ENCODE results near the gene SCN3A. TPM values are rescaled to one million over a fixed set of nuclear protein-coding genes. Genes with fewer than 3 reads are reported as not detected.

Gene SCN3A
- total and polyA plus RNA-seq, 2 of the 4 experiments (the other 2 are of a cell fraction), result 0.26 to 0.90 TPM

DNA sequence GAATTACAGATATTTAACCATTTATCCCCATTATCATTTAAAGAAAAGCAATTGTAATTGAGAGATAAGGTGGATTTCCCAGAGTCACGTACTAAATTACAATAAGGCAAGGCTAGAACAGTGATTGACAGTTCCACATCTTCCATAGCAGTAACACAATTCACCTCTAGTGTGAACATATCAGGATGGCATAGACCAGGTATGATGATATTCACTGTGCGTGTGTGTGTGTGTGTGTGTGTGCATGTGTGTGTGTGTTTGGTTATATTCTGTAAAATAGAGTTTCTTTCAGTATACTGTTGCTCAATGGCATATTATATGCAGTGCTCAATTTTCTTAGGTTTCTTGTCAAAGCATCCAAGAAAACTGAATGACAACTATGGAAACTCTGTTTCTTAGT lies 37.1 kb upstream of the SCN3A start:
- no peak overlapping the region for H2BK5ac ChIP-seq (ENCODE audit: low read depth, low read length, poor library complexity, severe bottlenecking)
- no peak overlapping the region for H2BK120ac ChIP-seq (ENCODE audit: low read depth, low read length)
- no peak overlapping the region for H3K4me3 ChIP-seq (ENCODE audit: insufficient read depth, low read depth, low read length)
- no peak overlapping the region for H3K18ac ChIP-seq (ENCODE audit: low read depth, low read length)
- no peaks in the 10 kb centered on the region for H3K36me3 ChIP-seq (ENCODE audit: control insufficient read depth, insufficient read depth, low read length)
- ChIA-PET POLR2A (ENCODE audit: unreplicated experiment) (no interaction called here), CTCF (no interaction called here)
- H3K56ac ChIP-seq (ENCODE audit: extremely low read depth, insufficient read depth, low read length), result no peak overlapping the region
- intact Hi-C loops (cut with micrococcal nuclease), result no loop called here
- no peaks in the 10 kb centered on the region for H4K20me1 ChIP-seq (ENCODE audit: insufficient read depth, low read length)
- dilution Hi-C loops (cut with HindIII; ENCODE audit: low sequenced_read_pairs, unreplicated experiment), result no loop called here
- no peak overlapping the region for H2AFZ ChIP-seq (replicated peaks; ENCODE audit: low read length, poor library complexity)
- H3K4ac ChIP-seq (ENCODE audit: low read depth, low read length), result no peak overlapping the region
- H4K91ac ChIP-seq (ENCODE audit: insufficient read depth, low read depth, low read length), result no peak overlapping the region
- TF ChIP-seq CHD1 (IDR thresholded peaks at IDR 0.05; ENCODE audit: low read depth, low read length), result no peak
- TF ChIP-seq, protein P1, sequence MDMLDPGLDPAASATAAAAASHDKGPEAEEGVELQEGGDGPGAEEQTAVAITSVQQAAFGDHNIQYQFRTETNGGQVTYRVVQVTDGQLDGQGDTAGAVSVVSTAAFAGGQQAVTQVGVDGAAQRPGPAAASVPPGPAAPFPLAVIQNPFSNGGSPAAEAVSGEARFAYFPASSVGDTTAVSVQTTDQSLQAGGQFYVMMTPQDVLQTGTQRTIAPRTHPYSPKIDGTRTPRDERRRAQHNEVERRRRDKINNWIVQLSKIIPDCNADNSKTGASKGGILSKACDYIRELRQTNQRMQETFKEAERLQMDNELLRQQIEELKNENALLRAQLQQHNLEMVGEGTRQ (IDR thresholded peaks at IDR 0.05; ENCODE audit: low read depth, low read length), result no peak
- TF ChIP-seq, protein P2, sequence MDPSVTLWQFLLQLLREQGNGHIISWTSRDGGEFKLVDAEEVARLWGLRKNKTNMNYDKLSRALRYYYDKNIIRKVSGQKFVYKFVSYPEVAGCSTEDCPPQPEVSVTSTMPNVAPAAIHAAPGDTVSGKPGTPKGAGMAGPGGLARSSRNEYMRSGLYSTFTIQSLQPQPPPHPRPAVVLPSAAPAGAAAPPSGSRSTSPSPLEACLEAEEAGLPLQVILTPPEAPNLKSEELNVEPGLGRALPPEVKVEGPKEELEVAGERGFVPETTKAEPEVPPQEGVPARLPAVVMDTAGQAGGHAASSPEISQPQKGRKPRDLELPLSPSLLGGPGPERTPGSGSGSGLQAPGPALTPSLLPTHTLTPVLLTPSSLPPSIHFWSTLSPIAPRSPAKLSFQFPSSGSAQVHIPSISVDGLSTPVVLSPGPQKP (IDR thresholded peaks at IDR 0.05; ENCODE audit: borderline replicate concordance, low read depth, low read length), result no peak
- TF ChIP-seq MAZ (IDR thresholded peaks at IDR 0.05; ENCODE audit: borderline replicate concordance, low read depth, low read length), result no peak
- H3K27me3 ChIP-seq (ENCODE audit: control insufficient read depth, insufficient read depth, low read length), result no peaks in the 10 kb centered on the region
- H3K23ac ChIP-seq (ENCODE audit: low read depth, low read length), result no peak overlapping the region
- DNase-seq (no peak), ATAC-seq (ENCODE audit: low read depth) (no peak)
- WGBS, 2 experiments (ENCODE audit: extremely low coverage in 2 of 2, insufficient read length in 1 of 2), result no CpG with 5 or more reads among the region's 2 CpGs
- H3K14ac ChIP-seq (replicated peaks; ENCODE audit: low read depth, low read length), result no peak overlapping the region
- no TSS peak for BruUV-seq (replicated peaks)
- in situ Hi-C loops (cut with MboI; ENCODE audit: low sequenced_read_pairs), result no loop called here
- no peaks in the 10 kb centered on the region for H3K4me1 ChIP-seq (ENCODE audit: control insufficient read depth, insufficient read depth, low read length)
- H3K9me3 ChIP-seq (ENCODE audit: control insufficient read depth, insufficient read depth, low read length), result no peaks in the 10 kb centered on the region
- H3K4me2 ChIP-seq (ENCODE audit: low read depth, low read length), result no peak overlapping the region
- H3K79me1 ChIP-seq (ENCODE audit: low read depth in 1 of 2, low read length in 2 of 2), result no peaks in the 10 kb centered on the region
- H4K5ac ChIP-seq (ENCODE audit: low read depth, low read length), result no peak overlapping the region
- no peak overlapping the region for H2BK20ac ChIP-seq (ENCODE audit: low read depth, low read length)
- no peak overlapping the region for H3K27ac ChIP-seq (ENCODE audit: insufficient read depth, low read length)
- H4K8ac ChIP-seq (ENCODE audit: low read depth in 2 of 2, low read length in 2 of 2), result no peak overlapping the region
- no peaks in the 10 kb centered on the region for H3K9me1 ChIP-seq (ENCODE audit: insufficient read depth, low read length)
- no peak overlapping the region for H2BK15ac ChIP-seq (ENCODE audit: low read depth, low read length)
- no peak overlapping the region for H2AK5ac ChIP-seq (ENCODE audit: low read depth, low read length)
- H3K9ac ChIP-seq (ENCODE audit: low read depth, low read length), result no peak overlapping the region
- H2AK9ac ChIP-seq (replicated peaks; ENCODE audit: low read depth, low read length, poor library complexity), result no peak overlapping the region

Data from IMR-90 (cell line).